GM12878 (cell line): ENCODE measurements around the gene CYP3A4. TPM values are rescaled to one million over a fixed set of nuclear protein-coding genes. Genes with fewer than 3 reads are reported as not detected.

Experiments used
- ATAC-seq: fragments of 200-7000 bp; cut with Tn5 transposase; 3 replicates; pipeline ENCODE4 v1.9.1; 2020; ENCODE audit warnings: mild to moderate bottlenecking, moderate library complexity
- BruUV-seq: library from RNA; stranded (reverse); fragments of 400-500 nt; replicated peaks from 2 replicates; lab custom pipeline; 2021; lab: Mats Ljungman, UMichigan
- CTCF ChIA-PET: fragments of 300-600 bp; sonication (Branson Sonifier 250); formaldehyde crosslinking; extraction: SDS; loops from one replicate; lab custom pipeline; 2021; ENCODE audit warnings: inconsistent platforms; lab: Yijun Ruan, JAX
- POLR2A ChIA-PET: fragments of 350-600 bp; formaldehyde crosslinking; extraction: SDS; loops from one replicate; lab custom pipeline; 2021; ENCODE audit warnings: inconsistent platforms; lab: Charles Lee
- RAD21 ChIA-PET: fragments of 300-600 bp; sonication (Branson Sonifier 250); formaldehyde crosslinking; loops from one replicate; lab custom pipeline; 2023; ENCODE audit warnings: antibody characterized with exemption; ENCODE audit not compliant: unreplicated experiment; lab: Charles Lee
- SMC1A ChIA-PET: fragments of 300-600 bp; sonication (Branson Sonifier 250); formaldehyde crosslinking; loops from one replicate; lab custom pipeline; 2023; ENCODE audit not compliant: unreplicated experiment, uncharacterized antibody; lab: Charles Lee
- DNase-seq: peaks from one replicate; pipeline ENCODE4 v3.0.0-alpha.2; 2011; ENCODE audit warnings: low read depth, low spot score
- FAIRE-seq: peaks from 3 replicates; lab custom pipeline; 2011; peaks lifted over from hg19 to GRCh38; lab: Jason Lieb, UNC
- H2AFZ ChIP-seq: 2 replicates; pipeline ENCODE4 v1.6.0; 2011; ENCODE audit warnings: low read depth, low read length, control low read depth; ENCODE audit not compliant: control insufficient read depth
- H3K27ac ChIP-seq: 2 replicates; pipeline ENCODE4 v1.5.1; 2011; ENCODE audit warnings: control low read depth; ENCODE audit not compliant: control insufficient read depth, insufficient read depth
- H3K27me3 ChIP-seq, 2 experiments: replicated peaks in 1 of 2; 2 replicates each; pipeline versions ENCODE4 v1.6.0 to v1.6.1; 2011; ENCODE audit warnings: low read length in 1 of 2; ENCODE audit not compliant: control insufficient read depth in 2 of 2, insufficient read depth in 2 of 2
- H3K36me3 ChIP-seq, 2 experiments: 2 replicates each; pipeline ENCODE4 v1.5.1; 2011; ENCODE audit warnings: low read length in 1 of 2; ENCODE audit not compliant: control insufficient read depth in 2 of 2, insufficient read depth in 2 of 2
- H3K4me1 ChIP-seq: 2 replicates; pipeline ENCODE4 v1.6.1; 2011; ENCODE audit warnings: mild to moderate bottlenecking, low read length, moderate library complexity, mixed read lengths; ENCODE audit not compliant: control insufficient read depth, insufficient read depth
- H3K4me2 ChIP-seq: 2 replicates; pipeline ENCODE4 v1.6.0; 2011; ENCODE audit warnings: control low read depth; ENCODE audit not compliant: control insufficient read depth, insufficient read depth
- H3K4me3 ChIP-seq: fragments of 200-600 bp; sonication (generic); 2 replicates; pipeline ENCODE4 v1.5.1; 2016
- H3K79me2 ChIP-seq: 2 replicates; pipeline ENCODE4 v1.6.0; 2011; ENCODE audit warnings: low read length; ENCODE audit not compliant: control insufficient read depth, insufficient read depth
- H3K9ac ChIP-seq: 2 replicates; pipeline ENCODE4 v1.8.0; 2011; ENCODE audit warnings: low read length, control low read depth, mixed read lengths; ENCODE audit not compliant: control insufficient read depth, insufficient read depth
- H3K9me3 ChIP-seq: replicated peaks from 3 replicates; pipeline ENCODE4 v1.5.1; 2011; ENCODE audit warnings: mild to moderate bottlenecking, low read length; ENCODE audit not compliant: control insufficient read depth, insufficient read depth
- H4K20me1 ChIP-seq: 2 replicates; pipeline ENCODE4 v1.6.0; 2011; ENCODE audit not compliant: control insufficient read depth, insufficient read depth
- ATF7 ChIP-seq: fragments of 450-650 bp; IDR thresholded peaks from 2 replicates; pipeline ENCODE4 v1.6.1; 2016; ENCODE audit warnings: low read depth, mild to moderate bottlenecking
- KDM1A ChIP-seq: fragments of 200-600 bp; sonication (generic); IDR thresholded peaks from 2 replicates; pipeline ENCODE4 v1.6.1; 2016; ENCODE audit warnings: borderline replicate concordance
- MXI1 ChIP-seq: fragments of 150-350 bp; IDR thresholded peaks from 2 replicates; pipeline ENCODE4 v1.6.1; 2011; ENCODE audit warnings: low read depth, mild to moderate bottlenecking, inconsistent platforms, low read length, improper control_type of control experiment
- NFYA ChIP-seq: IDR thresholded peaks from 2 replicates; pipeline ENCODE4 v1.6.1; 2011; ENCODE audit warnings: low read depth, mild to moderate bottlenecking, low read length, improper control_type of control experiment, borderline replicate concordance
- NFYB ChIP-seq: IDR thresholded peaks from 2 replicates; pipeline ENCODE4 v1.6.1; 2011; ENCODE audit warnings: low read depth, mild to moderate bottlenecking, low read length, improper control_type of control experiment, moderate library complexity; ENCODE audit not compliant: insufficient read depth
- RUNX3 ChIP-seq: IDR thresholded peaks from 2 replicates; pipeline ENCODE4 v1.6.1; 2012; ENCODE audit warnings: low read length, inconsistent platforms
- WGBS: methylation state at CpG from one replicate; pipeline ENCODE4 v1.1.6; 2016; ENCODE audit warnings: low lambda C conversion rate; ENCODE audit not compliant: insufficient replicate concordance, insufficient coverage; ENCODE audit errors: missing lambda C conversion rate; 5-methylcytosine and 5-hydroxymethylcytosine counted together
- in situ Hi-C: fragments of 300-500 bp; cut with MboI; formaldehyde crosslinking; loops from 9 replicates; pipeline ENCODE4 v1.14.3; 2018; ENCODE audit warnings: mixed read lengths
- intact Hi-C: fragments of 100-400 bp; cut with micrococcal nuclease; formaldehyde crosslinking; loops from one replicate; pipeline ENCODE4 v1.14.2; 2022; ENCODE audit not compliant: unreplicated experiment
- polyA plus RNA-seq, 11 experiments: library from polyadenylated mRNA; depleted of rRNA in 4 of 11; unstranded in 6 of 11; stranded (reverse) in 5 of 11; fragments of >200 nt; fragmentation: Nextera tagmentation in 4 of 11; fragmentation: Illumina TruSeq in 1 of 11; extraction: Ambion mirVana in 4 of 11; extraction: Trizol in 1 of 11; gene quantifications; 1 replicate in 1 of 11; 2 replicates in 10 of 11; pipeline versions ENCODE4 v1.2.1 to v1.2.3, GENCODE V29; 2011 to 2016; ENCODE audit warnings: inconsistent platforms in 2 of 11, missing spikeins in 2 of 11, low read depth in 1 of 11
- total RNA-seq, 4 experiments: library from RNA; depleted of rRNA in 3 of 4; stranded (reverse); fragments of >200 nt in 3 of 4; fragmentation: Illumina TruSeq in 1 of 4; extraction: Trizol in 1 of 4; gene quantifications; 2 replicates each; pipeline versions ENCODE4 v1.2.1 to v1.2.3, GENCODE V29; 2013 to 2021
- TF ChIP-seq, protein P1 (sequence below): fragments of 450-650 bp; IDR thresholded peaks from 2 replicates; pipeline ENCODE4 v1.6.1; 2016; ENCODE audit warnings: mild to moderate bottlenecking
- TF ChIP-seq, protein P2 (sequence below): IDR thresholded peaks from 2 replicates; pipeline ENCODE4 v1.6.1; 2011; ENCODE audit warnings: mild to moderate bottlenecking, low read depth, low read length, moderate library complexity; ENCODE audit not compliant: insufficient replicate concordance

Gene CYP3A4
- total and polyA plus RNA-seq, 10 of the 15 experiments (the other 5 are each of a cell fraction or from before 2014, with no cell fraction given): 0.02 to 0.21 (median 0.04) TPM; not detected in 7

DNA sequence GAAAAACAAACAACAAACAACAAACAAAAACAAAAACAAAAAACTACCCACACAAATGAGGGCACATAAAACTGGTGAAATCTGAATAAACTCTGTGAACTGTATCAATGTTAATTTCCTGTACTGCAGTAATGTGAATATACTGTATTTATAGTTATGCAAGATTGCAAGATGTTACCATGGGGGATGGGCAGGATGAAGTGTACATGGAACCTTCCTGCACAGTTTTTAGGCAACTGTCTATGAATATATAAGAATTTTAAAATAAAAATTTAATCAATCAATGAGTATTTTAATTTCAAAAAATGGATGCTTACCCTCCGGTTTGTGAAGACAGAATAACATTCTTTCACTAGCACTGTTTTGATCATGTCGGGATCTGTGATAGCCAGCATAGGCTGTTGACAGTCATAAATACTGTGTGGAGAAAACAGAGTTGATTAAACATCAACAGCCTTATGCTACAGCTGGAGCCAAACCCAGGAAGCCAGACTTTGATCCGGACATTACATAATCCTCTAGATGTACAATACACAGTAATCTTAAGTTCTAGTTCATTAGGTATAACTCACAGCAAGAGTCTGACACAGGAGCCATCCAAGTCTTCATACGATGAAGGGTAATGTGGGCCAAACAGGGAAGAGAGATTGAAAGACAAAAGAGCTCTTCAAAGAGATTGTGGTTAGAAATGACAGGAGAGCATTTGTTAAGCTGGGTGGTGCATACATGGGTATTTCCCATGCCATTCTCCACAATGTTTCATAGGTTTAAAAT is 63.8 kb downstream of the CYP3A4 start:
- ATAC-seq: peak; percentile 78
- H3K9ac ChIP-seq: no peak overlapping the region
- no peaks in the 10 kb centered on the region for H3K36me3 ChIP-seq
- DNase-seq: peak; percentile 17
- no peaks in the 10 kb centered on the region for H3K79me2 ChIP-seq
- no peak overlapping the region for H3K4me3 ChIP-seq
- no peaks in the 10 kb centered on the region for H3K9me3 ChIP-seq
- in situ Hi-C loops (no loop called here), intact Hi-C loops (no loop called here)
- FAIRE-seq: no peak
- ChIA-PET SMC1A (no interaction called here), CTCF (no interaction called here), POLR2A (interaction anchor here (0.5 kb wide), 1 partner anchor 786 kb away, joined by 3 read pairs; no protein-coding TSS in a partner anchor), RAD21 (no interaction called here)
- H3K4me2 ChIP-seq: no peak overlapping the region
- no peak for TF ChIP-seq NFYB
- no peak for TF ChIP-seq ATF7
- TF ChIP-seq, protein P1, sequence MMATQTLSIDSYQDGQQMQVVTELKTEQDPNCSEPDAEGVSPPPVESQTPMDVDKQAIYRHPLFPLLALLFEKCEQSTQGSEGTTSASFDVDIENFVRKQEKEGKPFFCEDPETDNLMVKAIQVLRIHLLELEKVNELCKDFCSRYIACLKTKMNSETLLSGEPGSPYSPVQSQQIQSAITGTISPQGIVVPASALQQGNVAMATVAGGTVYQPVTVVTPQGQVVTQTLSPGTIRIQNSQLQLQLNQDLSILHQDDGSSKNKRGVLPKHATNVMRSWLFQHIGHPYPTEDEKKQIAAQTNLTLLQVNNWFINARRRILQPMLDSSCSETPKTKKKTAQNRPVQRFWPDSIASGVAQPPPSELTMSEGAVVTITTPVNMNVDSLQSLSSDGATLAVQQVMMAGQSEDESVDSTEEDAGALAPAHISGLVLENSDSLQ: peak; percentile 30; the same call in 1 of the 2 replicates
- TF ChIP-seq, protein P2, sequence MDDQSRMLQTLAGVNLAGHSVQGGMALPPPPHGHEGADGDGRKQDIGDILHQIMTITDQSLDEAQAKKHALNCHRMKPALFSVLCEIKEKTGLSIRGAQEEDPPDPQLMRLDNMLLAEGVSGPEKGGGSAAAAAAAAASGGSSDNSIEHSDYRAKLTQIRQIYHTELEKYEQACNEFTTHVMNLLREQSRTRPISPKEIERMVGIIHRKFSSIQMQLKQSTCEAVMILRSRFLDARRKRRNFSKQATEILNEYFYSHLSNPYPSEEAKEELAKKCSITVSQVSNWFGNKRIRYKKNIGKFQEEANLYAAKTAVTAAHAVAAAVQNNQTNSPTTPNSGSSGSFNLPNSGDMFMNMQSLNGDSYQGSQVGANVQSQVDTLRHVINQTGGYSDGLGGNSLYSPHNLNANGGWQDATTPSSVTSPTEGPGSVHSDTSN: peak; percentile 9
- TF ChIP-seq MXI1: no peak
- peak; percentile 44; the same call in 1 of the 2 replicates for TF ChIP-seq RUNX3
- TF ChIP-seq KDM1A: no peak
- no peak for TF ChIP-seq NFYA
- no TSS peak for BruUV-seq
- no peaks in the 10 kb centered on the region for H4K20me1 ChIP-seq
- 45% methylated on average over 4 of the region's 4 CpGs for WGBS
- no peak overlapping the region for H3K27ac ChIP-seq
- H3K4me1 ChIP-seq: no peaks in the 10 kb centered on the region
- H2AFZ ChIP-seq: no peak overlapping the region
- no peaks in the 10 kb centered on the region for H3K27me3 ChIP-seq
